ENCODE results near the gene MMP7.

Gene MMP7

GRCh38 chr11:102560555-102561011 is 30.0 kb upstream of the MMP7 start:
- peak overlapping the region; percentile 29 for H3K4me3 ChIP-seq (ENCODE audit: low read depth, low read length)
- DNase-seq (ENCODE audit: low read depth): peak; percentile 66
- TF ChIP-seq POLR2A (IDR thresholded peaks at IDR 0.05; ENCODE audit: extremely low read depth, insufficient read length): no peak
- peak; percentile 35 for TF ChIP-seq MYC (IDR thresholded peaks at IDR 0.05; ENCODE audit: low read depth, low read length)
- peak; percentile 87 for TF ChIP-seq MAX (IDR thresholded peaks at IDR 0.05; ENCODE audit: low read depth, low read length)

DNA sequence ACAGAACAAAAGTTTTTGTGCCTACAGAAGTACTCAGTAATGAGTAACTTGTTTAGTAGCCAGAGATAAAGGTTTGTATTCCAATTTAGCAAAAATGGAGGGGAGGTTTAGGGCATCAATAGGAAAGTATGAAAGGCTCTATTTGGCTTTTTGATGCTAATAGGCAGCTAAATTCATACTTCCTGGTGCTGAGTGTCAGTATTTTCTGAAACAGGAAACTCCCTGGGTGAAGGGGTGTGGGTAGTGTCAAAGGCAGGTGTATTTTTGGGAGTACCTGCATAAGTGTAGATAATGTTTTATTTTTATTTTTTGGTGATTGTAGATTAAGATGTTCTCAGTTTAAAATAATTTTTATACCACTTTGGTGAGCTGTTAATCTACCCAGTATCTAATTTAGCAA is 29.3 kb upstream of the MMP7 start:
- no peak overlapping the region for H3K4me3 ChIP-seq (ENCODE audit: low read depth, low read length)
- DNase-seq (ENCODE audit: low read depth): no peak
- TF ChIP-seq, protein P1, sequence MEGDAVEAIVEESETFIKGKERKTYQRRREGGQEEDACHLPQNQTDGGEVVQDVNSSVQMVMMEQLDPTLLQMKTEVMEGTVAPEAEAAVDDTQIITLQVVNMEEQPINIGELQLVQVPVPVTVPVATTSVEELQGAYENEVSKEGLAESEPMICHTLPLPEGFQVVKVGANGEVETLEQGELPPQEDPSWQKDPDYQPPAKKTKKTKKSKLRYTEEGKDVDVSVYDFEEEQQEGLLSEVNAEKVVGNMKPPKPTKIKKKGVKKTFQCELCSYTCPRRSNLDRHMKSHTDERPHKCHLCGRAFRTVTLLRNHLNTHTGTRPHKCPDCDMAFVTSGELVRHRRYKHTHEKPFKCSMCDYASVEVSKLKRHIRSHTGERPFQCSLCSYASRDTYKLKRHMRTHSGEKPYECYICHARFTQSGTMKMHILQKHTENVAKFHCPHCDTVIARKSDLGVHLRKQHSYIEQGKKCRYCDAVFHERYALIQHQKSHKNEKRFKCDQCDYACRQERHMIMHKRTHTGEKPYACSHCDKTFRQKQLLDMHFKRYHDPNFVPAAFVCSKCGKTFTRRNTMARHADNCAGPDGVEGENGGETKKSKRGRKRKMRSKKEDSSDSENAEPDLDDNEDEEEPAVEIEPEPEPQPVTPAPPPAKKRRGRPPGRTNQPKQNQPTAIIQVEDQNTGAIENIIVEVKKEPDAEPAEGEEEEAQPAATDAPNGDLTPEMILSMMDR (IDR thresholded peaks at IDR 0.05; ENCODE audit: low read depth, low read length): no peak
- no peak for TF ChIP-seq MYC (IDR thresholded peaks at IDR 0.05; ENCODE audit: low read depth, low read length)
- no peak for TF ChIP-seq MAX (IDR thresholded peaks at IDR 0.05; ENCODE audit: low read depth, low read length)
- no peak for TF ChIP-seq POLR2A (IDR thresholded peaks at IDR 0.05; ENCODE audit: extremely low read depth, insufficient read length)

DNA sequence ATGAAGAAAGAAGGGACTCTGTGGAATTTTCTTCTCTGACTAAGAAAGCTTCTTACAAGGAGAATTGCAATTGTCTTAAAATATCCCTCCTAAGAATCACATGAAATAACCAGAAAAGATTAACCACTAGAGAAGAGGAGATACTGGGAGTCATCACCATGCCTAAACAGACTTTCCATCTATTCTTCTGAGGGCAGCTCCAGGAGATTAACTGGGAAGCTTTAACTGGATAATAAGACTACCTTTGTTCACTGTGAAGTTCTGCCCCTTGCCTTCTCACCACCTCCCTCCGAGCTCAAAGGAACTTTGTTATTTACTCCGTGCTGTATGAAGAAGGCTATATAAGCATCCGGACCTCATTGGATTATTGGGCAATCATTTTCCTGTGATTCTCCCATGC is 24.5 kb upstream of the MMP7 start:
- no peak overlapping the region for H3K4me3 ChIP-seq (ENCODE audit: low read depth, low read length)
- TF ChIP-seq, protein P1 (IDR thresholded peaks at IDR 0.05; ENCODE audit: low read depth, low read length): no peak
- TF ChIP-seq MYC (IDR thresholded peaks at IDR 0.05; ENCODE audit: low read depth, low read length) (no peak), POLR2A (IDR thresholded peaks at IDR 0.05; ENCODE audit: extremely low read depth, insufficient read length) (no peak), MAX (IDR thresholded peaks at IDR 0.05; ENCODE audit: low read depth, low read length) (no peak)
- DNase-seq (ENCODE audit: low read depth): no peak

GRCh38 chr11:102553835-102554282 is 23.3 kb upstream of the MMP7 start:
- DNase-seq (ENCODE audit: low read depth): no peak
- TF ChIP-seq MYC (IDR thresholded peaks at IDR 0.05; ENCODE audit: low read depth, low read length) (no peak), MAX (IDR thresholded peaks at IDR 0.05; ENCODE audit: low read depth, low read length) (no peak), POLR2A (IDR thresholded peaks at IDR 0.05; ENCODE audit: extremely low read depth, insufficient read length) (no peak)
- TF ChIP-seq, protein P1 (IDR thresholded peaks at IDR 0.05; ENCODE audit: low read depth, low read length): no peak
- H3K4me3 ChIP-seq (ENCODE audit: low read depth, low read length): no peak overlapping the region

GRCh38 chr11:102552447-102553194 is 22.1 kb upstream of the MMP7 start:
- H3K4me3 ChIP-seq (ENCODE audit: low read depth, low read length): no peak overlapping the region
- no peak for DNase-seq (ENCODE audit: low read depth)
- no peak for TF ChIP-seq MYC (IDR thresholded peaks at IDR 0.05; ENCODE audit: low read depth, low read length)
- TF ChIP-seq, protein P1 (IDR thresholded peaks at IDR 0.05; ENCODE audit: low read depth, low read length): no peak
- TF ChIP-seq MAX (IDR thresholded peaks at IDR 0.05; ENCODE audit: low read depth, low read length): no peak
- TF ChIP-seq POLR2A (IDR thresholded peaks at IDR 0.05; ENCODE audit: extremely low read depth, insufficient read length): no peak

DNA sequence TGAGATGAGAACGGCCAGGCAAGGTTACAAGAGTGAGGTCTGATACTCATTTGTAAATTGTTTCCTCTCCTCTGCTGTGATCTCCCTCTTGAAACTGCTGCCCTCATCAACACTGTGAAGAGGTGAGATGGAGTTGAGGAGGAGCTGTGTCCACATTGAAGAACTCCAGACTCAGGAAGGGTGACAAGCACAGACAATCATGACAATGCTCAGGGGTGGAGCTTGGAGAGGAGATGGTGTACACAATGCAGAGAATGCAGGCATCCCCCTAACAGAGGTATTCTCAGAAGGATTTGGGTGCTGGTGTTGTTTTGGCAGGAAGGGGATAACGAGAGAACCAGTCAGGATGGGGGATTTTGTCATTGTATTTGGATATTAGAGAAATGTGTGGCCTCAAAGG is 21.5 kb upstream of the MMP7 start:
- TF ChIP-seq POLR2A (IDR thresholded peaks at IDR 0.05; ENCODE audit: extremely low read depth, insufficient read length) (no peak), MYC (IDR thresholded peaks at IDR 0.05; ENCODE audit: low read depth, low read length) (no peak)
- H3K4me3 ChIP-seq (ENCODE audit: low read depth, low read length): no peak overlapping the region
- DNase-seq (ENCODE audit: low read depth): no peak

Measured in NB4 (cell line).